Measurements from ENCODE around the gene SECTM1. TPM values are rescaled to one million over a fixed set of nuclear protein-coding genes. Genes with fewer than 3 reads are reported as not detected.

SECTM1 gene
- total RNA-seq, 1 donor from 2014 or later: not detected

DNA sequence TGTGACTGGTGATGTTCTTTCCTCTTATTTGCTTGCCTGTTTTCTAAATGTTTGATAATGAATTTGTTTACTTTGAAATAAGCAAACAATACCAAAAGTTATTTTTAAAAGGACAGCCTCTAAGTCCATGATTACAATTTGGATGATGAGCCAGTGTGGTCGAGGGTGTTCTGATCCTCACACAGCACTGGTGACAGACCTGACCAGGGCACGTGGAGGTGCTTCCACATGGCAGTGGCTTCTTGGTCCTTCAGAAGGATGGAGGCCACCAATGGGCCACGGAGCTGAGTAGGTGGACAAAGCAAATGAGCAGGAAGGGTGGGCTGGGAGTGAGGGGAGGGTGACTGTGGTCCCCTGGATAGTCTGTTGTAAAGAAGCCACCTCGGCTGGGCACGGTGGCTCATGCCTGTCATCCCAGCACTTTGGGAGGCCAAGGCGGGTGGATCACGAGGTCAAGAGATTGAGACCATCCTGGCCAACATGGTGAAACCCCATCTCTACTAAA is 21.3 kb upstream of the SECTM1 start:
- H3K4me3 ChIP-seq: no peak overlapping the region
- no peak overlapping the region for H2AFZ ChIP-seq (replicated peaks)
- Mint-ChIP-seq H3K4me1 (peaks cover 24% of the 10 kb centered on the region), H3K4me3 (no peak overlapping the region), H3K27me3 (ENCODE audit: insufficient read depth, low read depth) (peaks cover 4% of the 10 kb centered on the region), H3K36me3 (no peaks in the 10 kb centered on the region), H3K27ac (no peak overlapping the region), H3K9me3 (peaks cover 2% of the 10 kb centered on the region)
- no peaks in the 10 kb centered on the region for H3K79me2 ChIP-seq (ENCODE audit: low read depth)
- no peaks in the 10 kb centered on the region for H3K36me3 ChIP-seq
- no peaks in the 10 kb centered on the region for H3K9me3 ChIP-seq (ENCODE audit: low read depth)
- H3K27ac ChIP-seq: no peak overlapping the region
- H3K27me3 ChIP-seq: peaks cover 5% of the 10 kb centered on the region
- peaks cover 13% of the 10 kb centered on the region for H3F3A ChIP-seq (ENCODE audit: low read depth)
- no peak overlapping the region for H3K4me2 ChIP-seq
- TF ChIP-seq, protein P1, sequence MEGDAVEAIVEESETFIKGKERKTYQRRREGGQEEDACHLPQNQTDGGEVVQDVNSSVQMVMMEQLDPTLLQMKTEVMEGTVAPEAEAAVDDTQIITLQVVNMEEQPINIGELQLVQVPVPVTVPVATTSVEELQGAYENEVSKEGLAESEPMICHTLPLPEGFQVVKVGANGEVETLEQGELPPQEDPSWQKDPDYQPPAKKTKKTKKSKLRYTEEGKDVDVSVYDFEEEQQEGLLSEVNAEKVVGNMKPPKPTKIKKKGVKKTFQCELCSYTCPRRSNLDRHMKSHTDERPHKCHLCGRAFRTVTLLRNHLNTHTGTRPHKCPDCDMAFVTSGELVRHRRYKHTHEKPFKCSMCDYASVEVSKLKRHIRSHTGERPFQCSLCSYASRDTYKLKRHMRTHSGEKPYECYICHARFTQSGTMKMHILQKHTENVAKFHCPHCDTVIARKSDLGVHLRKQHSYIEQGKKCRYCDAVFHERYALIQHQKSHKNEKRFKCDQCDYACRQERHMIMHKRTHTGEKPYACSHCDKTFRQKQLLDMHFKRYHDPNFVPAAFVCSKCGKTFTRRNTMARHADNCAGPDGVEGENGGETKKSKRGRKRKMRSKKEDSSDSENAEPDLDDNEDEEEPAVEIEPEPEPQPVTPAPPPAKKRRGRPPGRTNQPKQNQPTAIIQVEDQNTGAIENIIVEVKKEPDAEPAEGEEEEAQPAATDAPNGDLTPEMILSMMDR (IDR thresholded peaks at IDR 0.05): no peak
- TF ChIP-seq EZH2phosphoT487 (IDR thresholded peaks at IDR 0.05) (no peak), EZH2 (IDR thresholded peaks at IDR 0.05) (no peak)
- H3K9ac ChIP-seq: no peak overlapping the region
- H4K20me1 ChIP-seq (ENCODE audit: low read depth): no peaks in the 10 kb centered on the region
- no peak for DNase-seq (ENCODE audit: low spot score)
- H3K4me1 ChIP-seq: peaks cover 5% of the 10 kb centered on the region

DNA sequence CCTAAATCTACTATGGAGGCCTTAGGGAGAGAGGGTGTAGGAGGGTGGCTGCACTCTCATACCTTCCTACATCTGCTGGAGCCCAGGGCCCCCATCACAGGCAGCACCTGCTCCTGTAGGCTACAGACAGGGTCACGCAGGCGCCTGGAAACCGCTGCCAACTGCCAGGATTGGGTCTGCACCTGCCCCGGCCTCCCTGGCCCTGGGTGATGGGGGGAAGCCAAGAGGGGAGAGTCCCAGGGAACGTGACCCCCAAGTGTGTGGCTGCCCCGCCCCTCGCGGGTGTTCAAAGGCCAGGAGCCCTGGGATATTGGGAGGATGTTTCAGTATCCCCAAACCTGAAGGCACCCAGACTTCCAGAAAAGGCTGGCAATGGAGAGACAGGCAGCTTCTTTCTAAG is 19.9 kb upstream of the SECTM1 start:
- no peak overlapping the region for H3K27ac Mint-ChIP-seq
- TF ChIP-seq EZH2 (IDR thresholded peaks at IDR 0.05) (no peak), EZH2phosphoT487 (IDR thresholded peaks at IDR 0.05) (no peak)
- TF ChIP-seq, protein P1 (IDR thresholded peaks at IDR 0.05): no peak
- Histone ChIP-seq H3F3A (ENCODE audit: low read depth) (peaks cover 8% of the 10 kb centered on the region), H3K27me3 (no peaks in the 10 kb centered on the region), H2AFZ (replicated peaks) (no peak overlapping the region), H3K27ac (no peak overlapping the region), H4K20me1 (ENCODE audit: low read depth) (no peaks in the 10 kb centered on the region), H3K36me3 (no peaks in the 10 kb centered on the region), H3K79me2 (ENCODE audit: low read depth) (no peaks in the 10 kb centered on the region), H3K9me3 (ENCODE audit: low read depth) (no peaks in the 10 kb centered on the region), H3K4me1 (peaks cover 5% of the 10 kb centered on the region), H3K4me3 (no peak overlapping the region), H3K4me2 (no peak overlapping the region), H3K9ac (no peak overlapping the region)
- peaks cover 30% of the 10 kb centered on the region for H3K4me1 Mint-ChIP-seq
- DNase-seq (ENCODE audit: low spot score): no peak
- peaks cover 7% of the 10 kb centered on the region for H3K27me3 Mint-ChIP-seq (ENCODE audit: insufficient read depth, low read depth)
- peaks cover 2% of the 10 kb centered on the region for H3K9me3 Mint-ChIP-seq
- H3K36me3 Mint-ChIP-seq: no peaks in the 10 kb centered on the region
- no peak overlapping the region for H3K4me3 Mint-ChIP-seq

DNA sequence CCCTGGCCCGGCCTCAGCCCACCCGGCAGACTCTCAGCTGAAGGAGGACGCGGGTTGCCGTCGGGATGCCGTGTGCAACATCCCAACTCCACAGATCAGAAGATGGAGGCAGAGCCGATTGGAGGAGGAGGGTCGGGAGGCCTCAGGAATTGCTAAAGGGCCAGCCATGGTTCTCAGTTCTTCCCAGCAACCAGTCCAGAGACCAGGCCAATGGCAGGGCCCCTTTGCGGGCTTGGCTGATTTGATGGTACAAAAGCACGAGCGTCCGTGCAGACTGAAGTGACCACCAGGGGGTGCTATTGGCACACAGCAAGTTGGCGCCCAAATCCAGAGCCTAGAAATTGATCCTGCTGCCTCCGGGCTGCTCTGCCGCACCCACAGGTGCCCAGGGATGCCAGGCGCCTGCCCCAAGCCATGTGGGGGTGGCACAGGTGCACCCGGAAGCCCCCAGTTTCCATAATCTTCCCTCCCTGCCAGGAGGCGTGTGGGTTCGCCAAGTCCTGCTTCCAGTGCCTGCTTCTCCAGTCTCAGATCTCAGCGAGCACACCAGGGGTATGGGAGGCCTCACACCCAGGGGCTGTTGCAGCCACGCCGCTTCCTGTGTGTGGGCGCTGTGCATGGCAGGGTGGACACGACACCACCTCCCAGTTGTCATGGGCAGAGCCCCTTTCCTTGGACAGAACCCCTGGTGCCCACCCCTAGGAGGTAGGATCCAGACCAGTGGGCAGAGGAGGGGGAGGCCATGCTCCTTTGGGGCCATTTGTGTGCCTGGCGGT is 18.3 kb upstream of the SECTM1 start:
- Histone ChIP-seq H3F3A (ENCODE audit: low read depth) (no peaks in the 10 kb centered on the region), H3K9ac (no peak overlapping the region), H3K27ac (no peak overlapping the region), H3K79me2 (ENCODE audit: low read depth) (no peaks in the 10 kb centered on the region), H3K4me1 (peaks cover 4% of the 10 kb centered on the region), H2AFZ (replicated peaks) (peak overlapping the region; percentile 81), H3K9me3 (ENCODE audit: low read depth) (no peaks in the 10 kb centered on the region), H4K20me1 (ENCODE audit: low read depth) (no peaks in the 10 kb centered on the region), H3K27me3 (no peaks in the 10 kb centered on the region), H3K4me3 (no peak overlapping the region), H3K4me2 (no peak overlapping the region), H3K36me3 (no peaks in the 10 kb centered on the region)
- Mint-ChIP-seq H3K27me3 (ENCODE audit: insufficient read depth, low read depth) (peaks cover 7% of the 10 kb centered on the region), H3K9me3 (peaks cover 2% of the 10 kb centered on the region), H3K4me1 (peaks cover 21% of the 10 kb centered on the region), H3K36me3 (no peaks in the 10 kb centered on the region), H3K4me3 (no peak overlapping the region), H3K27ac (no peak overlapping the region)
- TF ChIP-seq, protein P1 (IDR thresholded peaks at IDR 0.05): peak; percentile 95
- TF ChIP-seq EZH2 (IDR thresholded peaks at IDR 0.05): no peak
- DNase-seq (ENCODE audit: low spot score): peak; percentile 95

Measured in neural progenitor cell (in vitro differentiated cells).